ENCODE results near the gene MYH7B. TPM values are rescaled to one million over a fixed set of nuclear protein-coding genes. Genes with fewer than 3 reads are reported as not detected.
A peak's percentile ranks its signal among the peaks of the same experiment; 100 is the strongest.

The MYH7B gene
- total RNA-seq, 1 experiment from 2014 or later: not detected

- no peaks in the 10 kb centered on the region for H4K20me1 ChIP-seq (ENCODE audit: insufficient read depth, low read depth, low read length)
- peaks cover 26% of the 10 kb centered on the region for H3K4me1 ChIP-seq (ENCODE audit: low read length)
- no peaks in the 10 kb centered on the region for H3K79me2 ChIP-seq (ENCODE audit: low read length)
- no peak overlapping the region for H3K27ac ChIP-seq (ENCODE audit: low read length)
- H3K4me2 ChIP-seq (ENCODE audit: low read depth, low read length, poor library complexity, severe bottlenecking): no peak overlapping the region
- no peak overlapping the region for H3K4me3 ChIP-seq (ENCODE audit: low read length)
- H3K9ac ChIP-seq (ENCODE audit: low read length): no peak overlapping the region
- H3K9me2 ChIP-seq (replicated peaks; ENCODE audit: insufficient read depth, low read length): no peaks in the 10 kb centered on the region
- no peaks in the 10 kb centered on the region for H3K9me3 ChIP-seq (ENCODE audit: low read length)
- no peaks in the 10 kb centered on the region for H3K27me3 ChIP-seq (ENCODE audit: low read length)
- no peak for DNase-seq
- H3K36me3 ChIP-seq (ENCODE audit: insufficient read depth, low read length): peaks cover 7% of the 10 kb centered on the region; the same call in 1 of the 2 replicates
- no peak overlapping the region for H2AFZ ChIP-seq (ENCODE audit: low read length)
These were observed 7.6 kb upstream of the MYH7B start for GRCh38 chr20:34948030-34948429.

GRCh38 chr20:34949120-34949519 is 6.5 kb upstream of the MYH7B start:
- DNase-seq: no peak
- peaks cover 5% of the 10 kb centered on the region; the same call in 1 of the 2 replicates for H3K36me3 ChIP-seq (ENCODE audit: insufficient read depth, low read length)
- H3K9ac ChIP-seq (ENCODE audit: low read length): no peak overlapping the region
- no peaks in the 10 kb centered on the region for H3K9me3 ChIP-seq (ENCODE audit: low read length)
- H3K4me1 ChIP-seq (ENCODE audit: low read length): peaks cover 26% of the 10 kb centered on the region
- no peaks in the 10 kb centered on the region for H3K9me2 ChIP-seq (replicated peaks; ENCODE audit: insufficient read depth, low read length)
- H3K4me2 ChIP-seq (ENCODE audit: low read depth, low read length, poor library complexity, severe bottlenecking): no peak overlapping the region
- no peak overlapping the region for H2AFZ ChIP-seq (ENCODE audit: low read length)
- no peaks in the 10 kb centered on the region for H3K79me2 ChIP-seq (ENCODE audit: low read length)
- H4K20me1 ChIP-seq (ENCODE audit: insufficient read depth, low read depth, low read length): no peaks in the 10 kb centered on the region
- no peak overlapping the region for H3K4me3 ChIP-seq (ENCODE audit: low read length)
- no peak overlapping the region for H3K27ac ChIP-seq (ENCODE audit: low read length)
- no peaks in the 10 kb centered on the region for H3K27me3 ChIP-seq (ENCODE audit: low read length)

- H3K9ac ChIP-seq (ENCODE audit: low read length): peak overlapping the region; percentile 25
- peak; percentile 81 for DNase-seq
- peaks cover 35% of the 10 kb centered on the region for H3K4me1 ChIP-seq (ENCODE audit: low read length)
- no peaks in the 10 kb centered on the region for H4K20me1 ChIP-seq (ENCODE audit: insufficient read depth, low read depth, low read length)
- H3K9me2 ChIP-seq (replicated peaks; ENCODE audit: insufficient read depth, low read length): no peaks in the 10 kb centered on the region
- 0 out of 2 replicates have a peak, but pooled peaks cover 4% of the 10 kb centered on the region for H3K36me3 ChIP-seq (ENCODE audit: insufficient read depth, low read length)
- H3K27ac ChIP-seq (ENCODE audit: low read length): peak overlapping the region; percentile 44
- peak overlapping the region; percentile 58 for H3K4me2 ChIP-seq (ENCODE audit: low read depth, low read length, poor library complexity, severe bottlenecking)
- no peaks in the 10 kb centered on the region for H3K79me2 ChIP-seq (ENCODE audit: low read length)
- H2AFZ ChIP-seq (ENCODE audit: low read length): no peak overlapping the region
- no peaks in the 10 kb centered on the region for H3K9me3 ChIP-seq (ENCODE audit: low read length)
- no peaks in the 10 kb centered on the region for H3K27me3 ChIP-seq (ENCODE audit: low read length)
- peak overlapping the region; percentile 16; the same call in 1 of the 2 replicates for H3K4me3 ChIP-seq (ENCODE audit: low read length)
These were observed 4.4 kb upstream of the MYH7B start for GRCh38 chr20:34951252-34951651.

- peak; percentile 47 for DNase-seq
- H3K4me2 ChIP-seq (ENCODE audit: low read depth, low read length, poor library complexity, severe bottlenecking): peak overlapping the region; percentile 58
- H3K9ac ChIP-seq (ENCODE audit: low read length): peak overlapping the region; percentile 25
- no peaks in the 10 kb centered on the region for H3K27me3 ChIP-seq (ENCODE audit: low read length)
- H3K27ac ChIP-seq (ENCODE audit: low read length): peak overlapping the region; percentile 44
- H3K36me3 ChIP-seq (ENCODE audit: insufficient read depth, low read length): 0 out of 2 replicates have a peak, but pooled peaks cover 4% of the 10 kb centered on the region
- no peak overlapping the region for H2AFZ ChIP-seq (ENCODE audit: low read length)
- peaks cover 33% of the 10 kb centered on the region for H3K4me1 ChIP-seq (ENCODE audit: low read length)
- no peaks in the 10 kb centered on the region for H4K20me1 ChIP-seq (ENCODE audit: insufficient read depth, low read depth, low read length)
- no peaks in the 10 kb centered on the region for H3K9me2 ChIP-seq (replicated peaks; ENCODE audit: insufficient read depth, low read length)
- peak overlapping the region; percentile 16; the same call in 1 of the 2 replicates for H3K4me3 ChIP-seq (ENCODE audit: low read length)
- H3K79me2 ChIP-seq (ENCODE audit: low read length): no peaks in the 10 kb centered on the region
- H3K9me3 ChIP-seq (ENCODE audit: low read length): no peaks in the 10 kb centered on the region
These were observed 4.0 kb upstream of the MYH7B start for GRCh38 chr20:34951652-34952051.

GRCh38 chr20:34952671-34953070 is 3.0 kb upstream of the MYH7B start:
- no peaks in the 10 kb centered on the region for H3K79me2 ChIP-seq (ENCODE audit: low read length)
- H3K4me1 ChIP-seq (ENCODE audit: low read length): peaks cover 31% of the 10 kb centered on the region
- no peaks in the 10 kb centered on the region for H4K20me1 ChIP-seq (ENCODE audit: insufficient read depth, low read depth, low read length)
- H3K4me2 ChIP-seq (ENCODE audit: low read depth, low read length, poor library complexity, severe bottlenecking): no peak overlapping the region
- no peaks in the 10 kb centered on the region for H3K9me3 ChIP-seq (ENCODE audit: low read length)
- H2AFZ ChIP-seq (ENCODE audit: low read length): no peak overlapping the region
- 0 out of 2 replicates have a peak, but pooled peaks cover 4% of the 10 kb centered on the region for H3K36me3 ChIP-seq (ENCODE audit: insufficient read depth, low read length)
- H3K9ac ChIP-seq (ENCODE audit: low read length): no peak overlapping the region
- no peaks in the 10 kb centered on the region for H3K9me2 ChIP-seq (replicated peaks; ENCODE audit: insufficient read depth, low read length)
- DNase-seq: peak; percentile 49
- H3K27me3 ChIP-seq (ENCODE audit: low read length): no peaks in the 10 kb centered on the region
- no peak overlapping the region for H3K4me3 ChIP-seq (ENCODE audit: low read length)
- no peak overlapping the region for H3K27ac ChIP-seq (ENCODE audit: low read length)

GRCh38 chr20:34953960-34954359 is 1.7 kb upstream of the MYH7B start:
- Histone ChIP-seq H3K27me3 (ENCODE audit: low read length) (no peaks in the 10 kb centered on the region), H3K4me2 (ENCODE audit: low read depth, low read length, poor library complexity, severe bottlenecking) (no peak overlapping the region), H3K79me2 (ENCODE audit: low read length) (no peaks in the 10 kb centered on the region), H2AFZ (ENCODE audit: low read length) (no peak overlapping the region), H3K9me2 (replicated peaks; ENCODE audit: insufficient read depth, low read length) (no peaks in the 10 kb centered on the region), H4K20me1 (ENCODE audit: insufficient read depth, low read depth, low read length) (no peaks in the 10 kb centered on the region), H3K4me3 (ENCODE audit: low read length) (no peak overlapping the region), H3K9ac (ENCODE audit: low read length) (no peak overlapping the region), H3K9me3 (ENCODE audit: low read length) (no peaks in the 10 kb centered on the region), H3K4me1 (ENCODE audit: low read length) (peaks cover 31% of the 10 kb centered on the region), H3K27ac (ENCODE audit: low read length) (no peak overlapping the region), H3K36me3 (ENCODE audit: insufficient read depth, low read length) (0 out of 2 replicates have a peak, but pooled peaks cover 4% of the 10 kb centered on the region)
- no peak for DNase-seq

GRCh38 chr20:34954904-34955230 is 801 bp upstream of the MYH7B start:
- Histone ChIP-seq H4K20me1 (ENCODE audit: insufficient read depth, low read depth, low read length) (no peaks in the 10 kb centered on the region), H3K4me3 (ENCODE audit: low read length) (peak overlapping the region; percentile 80), H3K9ac (ENCODE audit: low read length) (peak overlapping the region; percentile 85), H2AFZ (ENCODE audit: low read length) (peak overlapping the region; percentile 96; the same call in 1 of the 2 replicates), H3K9me3 (ENCODE audit: low read length) (no peaks in the 10 kb centered on the region), H3K27ac (ENCODE audit: low read length) (no peak overlapping the region), H3K9me2 (replicated peaks; ENCODE audit: insufficient read depth, low read length) (no peaks in the 10 kb centered on the region), H3K4me1 (ENCODE audit: low read length) (peaks cover 31% of the 10 kb centered on the region), H3K79me2 (ENCODE audit: low read length) (no peaks in the 10 kb centered on the region), H3K36me3 (ENCODE audit: insufficient read depth, low read length) (no peaks in the 10 kb centered on the region), H3K4me2 (ENCODE audit: low read depth, low read length, poor library complexity, severe bottlenecking) (peak overlapping the region; percentile 76), H3K27me3 (ENCODE audit: low read length) (no peaks in the 10 kb centered on the region)
- no peak for DNase-seq

GRCh38 chr20:34956041-34956458 is 382 bp downstream of the MYH7B start:
- H3K9me2 ChIP-seq (replicated peaks; ENCODE audit: insufficient read depth, low read length): no peaks in the 10 kb centered on the region
- H3K4me1 ChIP-seq (ENCODE audit: low read length): peaks cover 26% of the 10 kb centered on the region
- H3K36me3 ChIP-seq (ENCODE audit: insufficient read depth, low read length): no peaks in the 10 kb centered on the region
- H3K4me3 ChIP-seq (ENCODE audit: low read length): peak overlapping the region; percentile 80
- H2AFZ ChIP-seq (ENCODE audit: low read length): peak overlapping the region; percentile 96
- no peaks in the 10 kb centered on the region for H3K27me3 ChIP-seq (ENCODE audit: low read length)
- no peaks in the 10 kb centered on the region for H3K9me3 ChIP-seq (ENCODE audit: low read length)
- no peaks in the 10 kb centered on the region for H3K79me2 ChIP-seq (ENCODE audit: low read length)
- no peaks in the 10 kb centered on the region for H4K20me1 ChIP-seq (ENCODE audit: insufficient read depth, low read depth, low read length)
- H3K4me2 ChIP-seq (ENCODE audit: low read depth, low read length, poor library complexity, severe bottlenecking): peak overlapping the region; percentile 76
- H3K9ac ChIP-seq (ENCODE audit: low read length): peak overlapping the region; percentile 85
- no peak for DNase-seq
- no peak overlapping the region for H3K27ac ChIP-seq (ENCODE audit: low read length)
